IPS-18c (cell line): Measurements from ENCODE around the gene MEGF11.

Source experiments
- H3K4me3 ChIP-seq: 2 replicates; pipeline ENCODE4 v1.7.0; 2013; ENCODE audit warnings: low read depth, mild to moderate bottlenecking, low read length, moderate library complexity; ENCODE audit not compliant: insufficient read depth
- H3K9me3 ChIP-seq: one replicate; pipeline ENCODE4 v1.6.1; 2013; ENCODE audit warnings: mild to moderate bottlenecking, low read length, moderate library complexity; ENCODE audit not compliant: control insufficient read depth, insufficient read depth

The MEGF11 gene

DNA sequence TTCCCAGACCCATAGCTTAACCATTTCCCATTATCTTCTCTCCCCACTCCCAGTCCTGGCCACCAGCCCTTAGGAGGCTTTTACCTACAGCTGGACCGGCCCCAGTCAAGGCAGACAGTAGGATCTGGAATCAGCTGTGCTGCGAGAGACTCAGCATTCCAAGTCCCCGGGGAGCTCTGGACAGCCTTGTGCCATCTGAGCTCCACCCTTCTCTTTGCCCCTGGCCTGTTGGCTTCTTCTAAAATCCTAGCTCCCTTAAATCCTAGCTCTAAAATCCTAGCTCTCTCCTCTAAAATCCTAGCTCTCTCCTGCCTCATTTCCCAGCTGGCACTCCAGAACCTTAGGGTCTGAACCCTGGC lies 21.3 kb downstream of the MEGF11 start:
- peaks cover 2% of the 10 kb centered on the region for H3K9me3 ChIP-seq
- no peak overlapping the region for H3K4me3 ChIP-seq

DNA sequence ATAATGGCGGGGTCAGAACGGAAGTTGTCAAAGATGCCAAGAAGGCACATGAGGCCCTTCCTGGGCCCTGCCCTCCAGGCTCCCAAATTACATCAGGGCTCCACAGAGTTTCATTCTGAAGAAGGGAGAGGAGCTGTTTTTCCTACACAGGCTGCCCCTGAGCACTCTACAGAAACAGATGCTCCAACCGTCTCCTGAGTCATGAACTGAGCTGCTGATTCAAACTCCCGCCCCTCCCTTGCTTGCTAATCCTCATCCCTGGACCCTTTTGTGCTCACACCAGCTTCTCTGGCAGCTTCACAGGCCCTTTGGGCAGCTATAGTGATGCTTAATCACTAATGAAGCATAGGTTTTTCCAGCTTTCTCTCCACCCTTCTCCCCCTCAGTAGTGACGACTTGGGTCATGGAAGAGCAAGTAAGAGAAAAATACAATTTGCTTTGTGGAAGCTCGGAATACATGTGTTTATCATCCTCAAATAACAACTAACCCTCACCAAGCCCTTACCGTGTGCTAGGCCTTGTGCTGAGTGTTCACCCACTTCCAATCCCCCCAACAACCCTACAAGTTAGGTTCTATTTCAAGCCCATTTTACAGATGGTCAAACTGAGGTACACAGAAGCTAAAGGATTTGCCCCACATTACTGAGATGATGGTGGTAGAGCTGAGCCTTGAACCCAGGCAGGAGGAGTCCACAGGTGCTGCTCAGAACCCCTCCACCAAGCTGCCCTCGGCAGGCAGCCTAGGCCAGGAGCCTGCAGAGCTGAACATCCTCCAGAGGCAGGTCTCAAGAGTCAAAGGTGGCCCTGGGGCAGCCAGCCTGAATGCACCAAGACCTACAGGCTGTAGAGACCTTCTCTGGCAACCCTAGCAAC lies 21.9 kb downstream of the MEGF11 start:
- Histone ChIP-seq H3K9me3 (peaks cover 2% of the 10 kb centered on the region), H3K4me3 (no peak overlapping the region)

DNA sequence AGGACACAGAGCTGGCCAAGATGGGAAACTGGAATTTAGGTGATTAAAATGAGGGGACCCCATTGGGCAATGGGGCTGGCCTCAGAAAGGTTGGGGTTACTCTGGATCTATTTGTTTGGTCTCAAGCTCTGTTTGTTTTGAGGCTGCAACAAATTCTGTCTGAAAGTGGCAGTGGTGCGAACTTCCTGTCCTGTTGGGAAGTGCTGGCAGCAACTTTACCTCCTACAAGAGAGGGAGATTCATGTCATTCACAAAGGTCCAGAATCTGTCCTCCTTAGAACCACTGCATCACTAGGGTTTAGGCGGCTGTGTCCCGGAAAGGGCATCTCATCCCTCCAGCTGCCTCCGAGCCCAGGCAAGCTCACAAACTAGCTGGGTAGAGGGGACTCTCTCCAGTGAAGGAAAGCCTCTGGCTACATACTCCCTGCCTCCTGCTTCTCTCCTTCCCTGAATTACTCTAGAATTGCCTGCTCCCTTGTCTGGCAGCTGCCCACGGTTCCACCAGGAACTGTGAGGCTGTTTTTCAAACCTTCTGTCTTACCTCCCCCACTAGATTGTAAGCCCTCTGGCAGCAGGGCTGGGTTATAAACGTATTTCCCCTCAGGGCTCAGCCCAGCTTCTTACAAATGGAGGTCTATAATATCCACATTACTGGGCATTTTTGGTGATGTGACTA lies 23.6 kb downstream of the MEGF11 start:
- H3K9me3 ChIP-seq, result peaks cover 2% of the 10 kb centered on the region
- no peak overlapping the region for H3K4me3 ChIP-seq

DNA sequence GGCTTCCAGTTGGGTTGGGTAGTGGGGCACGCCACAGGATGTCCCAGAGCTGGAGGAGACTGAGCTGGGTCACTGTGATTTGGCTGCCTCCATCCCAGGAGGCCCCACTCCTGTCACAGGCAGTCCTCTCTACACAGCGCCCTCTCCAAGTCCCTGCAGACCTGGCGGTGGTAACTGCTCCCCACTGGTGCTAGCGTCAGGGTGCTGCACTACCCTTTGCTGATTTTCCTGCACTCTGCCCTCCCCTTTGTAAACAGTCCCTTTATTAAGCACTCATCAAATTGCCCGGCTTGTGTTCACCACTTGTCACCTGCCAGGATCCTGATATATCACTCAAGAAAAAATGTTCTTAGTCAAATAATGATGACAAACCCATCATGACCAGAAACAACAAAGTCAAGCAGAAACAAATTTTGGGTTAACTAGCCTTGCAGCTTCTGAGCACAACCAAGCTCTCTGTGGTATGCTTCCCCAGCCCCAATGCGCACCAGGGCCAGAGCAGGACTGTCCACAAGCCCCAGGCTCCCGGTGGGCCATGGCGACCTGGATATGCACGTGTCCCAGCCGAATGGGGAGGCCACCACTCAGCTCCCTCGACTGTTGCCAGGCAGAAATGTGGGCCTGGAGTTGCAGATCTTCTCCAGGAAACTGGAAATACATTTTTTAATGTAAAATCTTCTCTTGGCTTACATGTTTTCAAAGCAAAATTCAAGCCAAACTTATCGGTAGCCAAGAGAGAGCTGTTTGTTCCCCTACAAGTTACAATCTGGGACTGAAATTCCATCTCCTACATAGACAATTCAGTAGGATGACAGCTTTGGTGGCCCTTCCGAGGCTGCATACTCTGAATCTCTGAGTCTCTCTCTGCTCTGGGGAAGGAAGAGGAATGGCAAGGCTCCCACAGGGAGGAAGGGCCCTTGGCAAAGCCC lies 24.5 kb downstream of the MEGF11 start:
- Histone ChIP-seq H3K4me3 (no peak overlapping the region), H3K9me3 (no peaks in the 10 kb centered on the region)

DNA sequence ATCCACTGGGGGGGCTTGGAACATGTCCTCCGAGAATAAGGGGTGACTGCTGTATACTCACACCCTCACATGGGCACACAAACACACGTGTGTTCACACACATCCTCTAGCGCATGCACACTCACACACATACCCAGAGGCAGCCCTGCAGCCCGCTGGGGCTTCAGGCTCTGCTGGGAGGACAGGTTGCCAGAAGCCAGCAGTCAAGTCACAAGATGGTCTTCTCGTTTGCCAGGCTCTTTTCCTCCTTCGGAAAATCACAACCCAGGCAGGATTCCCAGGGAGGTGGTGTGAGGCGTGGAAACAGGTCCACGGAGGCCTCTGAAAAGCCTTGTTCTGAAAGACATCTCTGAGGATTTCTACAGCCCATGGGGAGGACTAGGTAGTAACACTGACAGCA lies 26.8 kb downstream of the MEGF11 start:
- no peak overlapping the region for H3K4me3 ChIP-seq
- H3K9me3 ChIP-seq, result no peaks in the 10 kb centered on the region

DNA sequence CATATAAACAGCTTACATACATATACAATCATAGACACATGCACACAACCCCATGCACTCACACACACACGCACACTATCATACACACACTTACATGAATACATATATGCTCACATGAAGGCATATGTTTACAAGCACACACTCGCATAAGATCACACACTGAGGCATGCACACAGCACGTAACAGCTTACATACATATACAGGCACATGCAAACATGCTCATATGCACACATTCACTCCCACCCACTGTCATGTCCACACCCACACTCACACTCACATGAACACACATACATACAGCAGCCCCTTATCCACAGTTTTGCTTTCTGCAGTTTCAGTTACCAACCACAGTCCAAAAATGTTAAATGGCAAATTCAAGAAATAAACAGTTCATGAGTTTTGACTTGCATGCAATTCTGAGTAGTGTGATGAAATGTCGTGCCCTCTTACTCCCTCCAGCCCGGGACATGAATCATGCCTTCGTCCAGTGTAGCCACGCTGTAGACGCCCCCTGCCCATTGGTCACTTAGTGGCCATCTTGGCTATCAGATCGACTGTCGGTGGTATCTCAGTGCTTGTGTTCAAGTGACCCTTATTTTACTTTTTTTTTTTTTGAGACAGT lies 27.8 kb downstream of the MEGF11 start:
- H3K9me3 ChIP-seq, result no peaks in the 10 kb centered on the region
- no peak overlapping the region for H3K4me3 ChIP-seq

DNA sequence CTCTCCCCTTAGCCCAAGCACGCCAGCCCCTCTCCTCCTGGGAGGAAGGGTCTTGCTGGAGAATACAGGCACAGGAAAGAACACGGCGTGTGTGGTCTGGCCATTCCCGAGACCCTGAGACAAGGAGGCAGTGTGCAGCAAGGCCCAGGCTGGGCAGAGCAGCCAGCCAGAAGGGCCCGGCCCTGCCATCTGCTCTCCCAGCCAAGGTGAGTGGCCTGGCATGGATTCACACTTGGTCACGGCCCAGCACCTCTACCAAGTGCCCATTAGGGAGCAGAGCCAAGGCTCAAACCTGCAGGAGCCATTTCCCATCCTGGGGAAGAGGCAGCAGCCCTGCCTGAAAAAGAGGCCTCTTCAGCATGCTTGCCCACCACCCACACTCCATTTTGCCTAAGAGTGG lies 28.6 kb downstream of the MEGF11 start:
- Histone ChIP-seq H3K4me3 (no peak overlapping the region), H3K9me3 (no peaks in the 10 kb centered on the region)

DNA sequence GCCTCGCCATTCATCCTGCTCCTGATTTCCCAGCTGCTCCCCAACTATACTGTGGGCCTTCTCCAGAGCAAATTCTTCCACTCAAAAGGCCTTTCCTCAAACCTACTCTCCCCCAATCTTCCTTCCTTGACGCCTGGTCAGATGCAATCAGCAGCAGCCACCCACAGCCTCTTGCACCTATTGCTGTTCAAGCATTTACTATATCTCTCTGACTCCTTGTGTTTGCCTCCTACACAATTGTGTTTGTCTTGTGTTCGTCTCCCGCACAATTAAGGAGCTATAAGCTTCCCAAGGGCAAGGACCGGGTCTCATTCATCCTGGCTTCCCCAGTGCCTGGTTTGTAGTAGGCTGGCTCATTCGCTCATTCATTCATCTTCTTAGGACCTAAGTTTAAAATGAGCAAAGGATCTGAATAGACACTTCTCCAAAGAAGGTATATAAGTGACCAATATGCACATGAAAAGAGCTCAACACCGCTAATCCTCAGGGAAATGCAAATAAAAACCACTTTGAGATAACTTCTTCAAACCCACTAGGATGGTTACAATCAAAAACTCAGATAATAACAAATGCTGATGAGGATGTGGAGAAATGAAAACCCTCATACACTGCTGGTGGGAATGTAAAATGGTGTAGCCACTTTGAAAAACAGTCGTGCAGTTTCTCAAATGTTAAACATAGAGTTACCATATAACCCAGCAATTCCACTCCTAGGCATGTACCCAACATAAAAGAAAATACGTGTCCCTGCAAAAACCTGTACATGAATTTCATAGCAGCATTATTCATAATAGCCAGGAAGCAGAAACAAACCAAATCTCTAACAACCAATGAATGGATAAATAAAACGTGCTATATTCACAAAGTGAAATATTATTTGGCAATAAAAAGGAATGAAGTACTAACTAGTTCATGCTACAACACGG lies 31.0 kb downstream of the MEGF11 start:
- no peak overlapping the region for H3K4me3 ChIP-seq
- no peaks in the 10 kb centered on the region for H3K9me3 ChIP-seq

DNA sequence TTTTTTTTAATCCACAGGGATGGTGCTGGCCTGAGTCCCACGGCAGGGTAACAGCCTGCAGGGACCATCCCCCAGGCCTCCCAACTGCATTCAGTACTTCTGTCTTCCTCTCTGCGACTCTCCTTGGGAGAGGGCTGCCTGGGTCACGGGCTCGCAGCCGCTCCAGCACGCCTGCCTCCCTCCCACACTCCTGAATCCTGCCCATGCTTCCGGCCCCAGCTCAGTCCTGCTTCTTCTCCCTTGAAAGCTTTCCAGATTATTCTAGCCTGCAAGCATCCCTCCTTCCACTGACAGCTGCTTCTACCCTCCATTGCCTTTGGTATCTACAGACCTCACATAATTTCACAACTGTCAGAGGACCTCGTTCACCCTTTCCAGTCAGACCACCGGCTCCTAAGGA lies 32.4 kb downstream of the MEGF11 start:
- H3K9me3 ChIP-seq, result no peaks in the 10 kb centered on the region
- no peak overlapping the region for H3K4me3 ChIP-seq

DNA sequence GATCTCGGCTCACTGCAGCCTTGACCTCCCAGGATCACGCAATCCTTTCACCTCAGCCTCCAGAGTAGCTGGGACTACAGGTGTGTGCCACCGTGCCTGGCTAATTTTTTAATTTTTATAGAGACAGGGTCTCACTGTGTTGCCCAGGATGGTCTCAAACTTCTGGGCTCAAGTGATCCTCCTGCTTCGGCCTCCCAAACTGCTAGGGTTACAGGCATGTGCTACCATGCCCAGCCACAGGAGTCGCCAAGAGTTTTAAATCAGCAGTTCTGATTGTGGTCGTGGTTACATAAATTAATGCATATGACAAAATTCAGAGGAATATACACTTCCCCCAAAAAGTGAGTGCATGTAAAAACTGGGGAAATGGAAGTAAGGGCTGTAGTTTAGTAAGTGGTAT lies 32.9 kb downstream of the MEGF11 start:
- no peak overlapping the region for H3K4me3 ChIP-seq
- H3K9me3 ChIP-seq, result no peaks in the 10 kb centered on the region

DNA sequence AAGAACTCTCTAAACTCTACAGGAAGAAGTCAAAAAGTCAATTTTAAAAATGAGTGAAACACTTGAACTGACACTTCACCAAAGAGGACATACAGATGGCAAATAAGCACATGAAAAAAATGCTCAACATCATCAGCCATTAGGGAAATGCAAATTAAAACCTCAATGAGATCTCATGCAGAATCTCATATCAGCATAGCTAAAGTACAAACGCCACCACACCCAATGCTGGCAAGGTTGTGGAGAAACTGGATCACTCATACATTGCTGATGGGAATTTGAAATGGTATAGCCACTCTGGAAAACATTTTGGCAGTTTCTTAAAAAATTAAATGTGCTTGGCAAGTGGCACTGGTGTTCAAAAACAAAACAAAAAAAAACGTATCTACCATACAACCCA lies 34.2 kb downstream of the MEGF11 start:
- no peak overlapping the region for H3K4me3 ChIP-seq
- no peaks in the 10 kb centered on the region for H3K9me3 ChIP-seq

DNA sequence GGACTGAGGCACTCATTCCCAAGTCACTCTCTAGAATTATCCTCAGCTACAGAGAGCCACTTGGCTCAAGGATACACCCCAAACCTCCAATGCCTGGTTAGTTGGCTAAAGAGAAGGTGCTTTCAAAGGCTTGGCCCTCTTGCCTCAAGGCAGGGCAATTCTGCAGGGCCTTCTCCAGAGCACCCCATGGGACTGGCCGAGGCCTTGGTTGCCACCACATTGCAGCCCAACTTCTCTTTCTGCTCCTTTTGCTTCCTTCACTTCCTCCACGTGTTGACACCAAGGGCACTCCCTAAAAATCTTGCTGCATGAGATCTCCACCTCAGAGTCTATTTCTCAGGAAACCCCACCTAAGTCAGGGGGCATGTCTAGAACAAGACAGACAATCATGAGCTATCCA lies 36.7 kb downstream of the MEGF11 start:
- no peak overlapping the region for H3K4me3 ChIP-seq
- H3K9me3 ChIP-seq, result no peaks in the 10 kb centered on the region

DNA sequence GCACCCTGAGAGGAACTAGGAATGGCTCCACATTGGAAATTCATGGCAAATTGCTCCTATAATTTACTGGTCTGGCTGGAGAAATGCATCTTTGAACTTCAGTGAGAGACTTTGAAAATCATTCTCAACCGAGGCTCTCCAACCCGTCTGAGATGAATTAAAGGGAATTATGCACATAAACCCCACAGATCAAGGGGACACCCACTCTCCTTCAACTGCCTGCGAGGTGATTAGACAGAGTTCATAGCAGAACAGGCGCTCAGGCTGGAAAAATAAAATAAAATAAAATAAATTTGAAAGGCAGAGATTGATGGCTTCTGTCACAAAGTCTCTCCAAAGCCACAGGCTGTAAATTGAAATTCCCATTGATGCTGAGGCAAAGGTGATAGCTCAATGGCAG lies 37.7 kb downstream of the MEGF11 start:
- Histone ChIP-seq H3K9me3 (no peaks in the 10 kb centered on the region), H3K4me3 (no peak overlapping the region)

DNA sequence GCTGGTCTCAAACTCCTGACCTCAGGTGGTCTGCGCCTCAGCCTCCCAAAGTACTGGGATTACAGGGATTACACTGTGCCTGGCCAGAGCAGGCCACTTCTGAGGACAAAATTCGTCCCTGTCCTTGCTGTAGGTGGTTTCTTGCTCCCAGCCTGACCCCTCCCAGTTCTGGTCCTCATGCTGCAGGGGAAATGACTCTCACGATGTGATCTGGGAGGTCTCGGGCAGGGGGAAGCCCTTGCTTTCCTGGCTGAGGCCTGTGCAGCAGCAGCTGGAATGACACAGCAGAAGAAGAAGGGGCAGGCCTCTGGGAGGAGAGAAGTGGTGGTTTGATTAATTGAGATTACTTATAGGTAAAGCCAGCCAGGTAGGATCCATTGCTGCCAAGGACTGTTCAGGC lies 39.3 kb downstream of the MEGF11 start:
- Histone ChIP-seq H3K9me3 (no peaks in the 10 kb centered on the region), H3K4me3 (no peak overlapping the region)

DNA sequence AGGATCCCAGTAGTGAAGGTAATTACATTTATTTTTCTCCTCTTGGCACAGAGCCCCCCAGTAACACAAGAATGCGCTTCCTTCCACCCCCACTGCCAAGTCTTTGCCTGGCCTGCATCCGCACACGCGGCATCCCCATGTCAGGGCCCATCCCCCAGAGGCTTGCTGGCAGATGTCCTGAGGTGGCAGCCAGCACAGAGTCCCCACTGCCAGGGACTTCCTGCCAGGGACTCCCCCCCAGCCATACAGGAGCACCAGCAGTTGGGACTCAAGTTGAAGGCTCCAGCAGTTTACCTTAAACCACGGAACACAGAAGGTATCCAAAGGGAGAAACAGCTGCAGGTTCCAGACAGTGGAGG lies 41.0 kb downstream of the MEGF11 start:
- no peak overlapping the region for H3K4me3 ChIP-seq
- no peaks in the 10 kb centered on the region for H3K9me3 ChIP-seq

DNA sequence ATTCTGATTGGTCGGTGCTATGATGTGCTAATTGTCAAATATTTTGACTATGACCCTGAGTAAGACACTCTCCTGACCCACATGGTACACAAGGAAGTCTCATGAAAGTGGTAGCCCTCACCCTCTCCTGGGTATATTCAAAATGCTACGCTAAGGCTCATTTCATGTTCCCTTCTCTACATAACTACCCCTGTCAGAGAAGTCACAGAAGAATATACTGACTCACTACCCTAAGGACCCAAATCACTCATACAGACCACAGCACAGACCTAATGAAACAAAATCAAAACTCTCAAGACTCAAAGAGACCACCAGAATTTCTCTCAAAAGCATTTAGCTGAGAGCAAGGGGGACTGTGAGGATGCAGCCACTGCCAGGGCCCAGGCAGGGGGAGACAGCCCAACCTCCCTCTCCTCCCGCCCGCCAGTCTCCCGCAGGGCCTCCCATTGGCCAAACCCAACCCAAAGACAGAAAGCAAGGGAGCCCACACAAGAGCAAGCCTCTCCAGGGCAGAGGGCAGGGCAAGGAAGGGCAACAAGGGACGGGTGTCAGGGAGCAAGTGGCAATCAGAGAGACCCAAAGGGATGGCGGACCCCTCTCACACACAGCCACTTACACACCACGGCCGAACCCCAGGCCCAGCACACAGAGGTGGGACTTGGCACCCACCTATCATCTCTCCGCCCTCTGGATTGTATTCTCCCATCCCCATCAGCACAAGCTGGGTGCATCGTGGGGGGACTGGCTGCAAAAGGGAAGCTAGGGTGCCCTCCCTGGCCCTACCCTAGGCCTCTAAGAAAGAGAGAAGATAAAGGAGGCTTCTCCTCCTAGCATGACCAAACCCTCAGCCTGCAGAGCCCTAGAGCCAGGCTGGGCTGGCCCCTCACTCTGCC lies 41.6 kb downstream of the MEGF11 start:
- H3K4me3 ChIP-seq, result no peak overlapping the region
- no peaks in the 10 kb centered on the region for H3K9me3 ChIP-seq
